ENCODE data around the gene PSMA3. TPM values are rescaled to one million over a fixed set of nuclear protein-coding genes. Genes with fewer than 3 reads are reported as not detected.

PSMA3 gene
- total RNA-seq, 1 donor from 2014 or later = 133 TPM

- peak overlapping the region; percentile 96 for H3K27ac Mint-ChIP-seq
- DNase-seq (ENCODE audit: low spot score in 2 of 2, unreplicated experiment in 2 of 2) = no peak
- peaks cover 22% of the 10 kb centered on the region for H3K36me3 Mint-ChIP-seq
- TF ChIP-seq CTCF (IDR thresholded peaks at IDR 0.05; ENCODE audit: unreplicated experiment) = no peak
- no peaks in the 10 kb centered on the region for H3K27me3 Mint-ChIP-seq (ENCODE audit: low read depth)
- H3K4me3 Mint-ChIP-seq = no peak overlapping the region
- H3K4me1 Mint-ChIP-seq = peaks cover 22% of the 10 kb centered on the region
- H3K9me3 Mint-ChIP-seq = no peaks in the 10 kb centered on the region
Observed at GRCh38 chr14:58281969-58282368, 37.3 kb downstream of the PSMA3 start.

- no peak for DNase-seq (ENCODE audit: low spot score in 2 of 2, unreplicated experiment in 2 of 2)
- no peak for TF ChIP-seq CTCF (IDR thresholded peaks at IDR 0.05; ENCODE audit: unreplicated experiment)
- peaks cover 22% of the 10 kb centered on the region for H3K4me1 Mint-ChIP-seq
- no peaks in the 10 kb centered on the region for H3K27me3 Mint-ChIP-seq (ENCODE audit: low read depth)
- H3K9me3 Mint-ChIP-seq = no peaks in the 10 kb centered on the region
- H3K27ac Mint-ChIP-seq = peak overlapping the region; percentile 4
- peaks cover 26% of the 10 kb centered on the region for H3K36me3 Mint-ChIP-seq
- H3K4me3 Mint-ChIP-seq = no peak overlapping the region
Observed at GRCh38 chr14:58282925-58283593, 38.4 kb downstream of the PSMA3 start.

GRCh38 chr14:58283730-58284129 lies 39.1 kb downstream of the PSMA3 start:
- H3K4me1 Mint-ChIP-seq = peaks cover 25% of the 10 kb centered on the region
- H3K27ac Mint-ChIP-seq = no peak overlapping the region
- H3K36me3 Mint-ChIP-seq = peaks cover 26% of the 10 kb centered on the region
- no peak for TF ChIP-seq CTCF (IDR thresholded peaks at IDR 0.05; ENCODE audit: unreplicated experiment)
- no peaks in the 10 kb centered on the region for H3K27me3 Mint-ChIP-seq (ENCODE audit: low read depth)
- H3K9me3 Mint-ChIP-seq = no peaks in the 10 kb centered on the region
- no peak for DNase-seq (ENCODE audit: low spot score in 2 of 2, unreplicated experiment in 2 of 2)
- H3K4me3 Mint-ChIP-seq = no peak overlapping the region

- Mint-ChIP-seq H3K4me1 (peaks cover 27% of the 10 kb centered on the region), H3K36me3 (peaks cover 27% of the 10 kb centered on the region), H3K27ac (no peak overlapping the region), H3K4me3 (no peak overlapping the region), H3K27me3 (ENCODE audit: low read depth) (no peaks in the 10 kb centered on the region), H3K9me3 (no peaks in the 10 kb centered on the region)
- TF ChIP-seq CTCF (IDR thresholded peaks at IDR 0.05; ENCODE audit: unreplicated experiment) = no peak
- no peak for DNase-seq (ENCODE audit: low spot score in 2 of 2, unreplicated experiment in 2 of 2)
Observed at GRCh38 chr14:58285132-58285531, 40.5 kb downstream of the PSMA3 start.

GRCh38 chr14:58287607-58288042 lies 43.0 kb downstream of the PSMA3 start:
- no peak for DNase-seq (ENCODE audit: low spot score in 2 of 2, unreplicated experiment in 2 of 2)
- H3K27ac Mint-ChIP-seq = no peak overlapping the region

More at GRCh38 chr14:58287607-58288042, 43.0 kb downstream of the PSMA3 start:
- peaks cover 34% of the 10 kb centered on the region for H3K36me3 Mint-ChIP-seq
- TF ChIP-seq CTCF (IDR thresholded peaks at IDR 0.05; ENCODE audit: unreplicated experiment) = no peak
- H3K27me3 Mint-ChIP-seq (ENCODE audit: low read depth) = no peaks in the 10 kb centered on the region
- no peaks in the 10 kb centered on the region for H3K9me3 Mint-ChIP-seq
- H3K4me1 Mint-ChIP-seq = peaks cover 8% of the 10 kb centered on the region
- H3K4me3 Mint-ChIP-seq = no peak overlapping the region

All from mesothelial cell of epicardium (in vitro differentiated cells).